GM19239 (cell line): Measurements from ENCODE around the gene SH3RF3.

Source experiments
- DNase-seq: peaks from one replicate; pipeline ENCODE4 v3.0.0; 2011; ENCODE audit warnings: low spot score; ENCODE audit not compliant: insufficient read length
- FAIRE-seq: peaks from 2 replicates; lab custom pipeline; 2011; peaks lifted over from hg19 to GRCh38; lab: Jason Lieb, UNC

SH3RF3 gene

DNA sequence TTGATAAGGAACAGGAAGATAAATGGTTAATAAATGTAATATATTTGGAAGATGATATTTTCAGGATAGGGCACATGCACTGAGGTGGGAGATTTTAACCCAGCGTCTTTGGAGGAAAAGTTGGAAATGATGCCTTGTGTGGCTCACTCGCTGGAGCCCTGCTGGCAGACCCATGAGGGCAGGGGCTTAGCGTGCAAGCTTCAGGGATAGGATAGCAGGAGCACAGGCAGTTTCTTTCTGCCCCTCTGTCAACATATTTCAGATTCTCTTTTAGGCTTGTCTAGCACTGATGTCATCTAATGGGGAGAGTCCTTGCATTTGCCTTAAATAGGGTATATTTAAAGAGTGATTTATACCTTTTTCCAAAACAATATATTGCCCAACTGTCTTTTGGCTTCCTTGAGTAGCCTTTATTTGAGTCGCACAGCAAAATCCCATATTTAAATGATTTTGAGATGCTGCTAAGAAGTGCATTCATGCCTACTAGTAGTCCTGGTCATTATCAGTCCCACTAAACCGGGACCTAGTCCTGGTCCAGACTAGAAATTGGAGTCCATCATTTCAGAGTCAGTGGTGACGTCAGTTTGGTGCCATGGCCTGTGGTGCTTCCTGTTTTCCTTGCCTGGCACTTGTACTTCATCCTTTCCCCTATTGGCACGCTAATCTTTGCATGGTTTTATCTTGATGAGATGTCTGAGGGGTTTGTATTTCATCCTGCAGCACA lies 45.8 kb downstream of the SH3RF3 start:
- no peak for FAIRE-seq
- DNase-seq: no peak

DNA sequence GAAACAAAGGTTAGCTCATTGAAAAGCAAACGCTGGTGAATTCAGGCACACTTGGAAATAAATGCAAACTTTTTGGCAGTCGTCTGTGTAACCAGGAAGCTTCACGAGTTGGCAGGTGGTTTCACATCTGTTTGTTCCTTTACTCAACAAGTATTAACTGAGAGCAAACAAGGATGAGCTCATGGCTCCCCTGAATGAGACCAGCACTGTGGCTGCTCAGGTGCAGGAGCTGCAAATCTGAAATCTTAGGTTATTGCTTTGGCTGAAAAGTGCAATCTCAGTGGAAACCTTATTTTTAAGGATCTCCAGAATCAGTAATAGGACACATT lies 46.3 kb downstream of the SH3RF3 start:
- DNase-seq: no peak
- FAIRE-seq: no peak

DNA sequence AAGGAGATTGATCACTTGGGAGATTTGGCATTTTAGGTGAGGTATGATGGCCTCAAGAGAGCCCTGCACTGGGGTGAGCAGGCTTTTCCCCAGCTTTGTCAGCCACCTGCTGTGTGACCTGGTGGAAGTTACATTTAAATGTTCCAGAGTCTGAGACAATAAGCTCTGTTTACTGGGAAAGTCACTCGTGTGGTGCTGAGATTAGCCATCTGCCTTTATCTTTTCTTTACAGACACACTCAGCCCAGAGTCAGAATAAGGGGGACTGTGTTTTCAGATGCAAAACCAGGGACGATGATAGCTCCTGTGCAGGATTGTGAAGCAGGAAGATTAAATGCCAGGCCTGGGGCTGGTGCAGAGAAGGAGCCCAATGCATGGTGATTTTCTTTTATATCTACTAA lies 47.9 kb downstream of the SH3RF3 start:
- DNase-seq (no peak), FAIRE-seq (no peak)

DNA sequence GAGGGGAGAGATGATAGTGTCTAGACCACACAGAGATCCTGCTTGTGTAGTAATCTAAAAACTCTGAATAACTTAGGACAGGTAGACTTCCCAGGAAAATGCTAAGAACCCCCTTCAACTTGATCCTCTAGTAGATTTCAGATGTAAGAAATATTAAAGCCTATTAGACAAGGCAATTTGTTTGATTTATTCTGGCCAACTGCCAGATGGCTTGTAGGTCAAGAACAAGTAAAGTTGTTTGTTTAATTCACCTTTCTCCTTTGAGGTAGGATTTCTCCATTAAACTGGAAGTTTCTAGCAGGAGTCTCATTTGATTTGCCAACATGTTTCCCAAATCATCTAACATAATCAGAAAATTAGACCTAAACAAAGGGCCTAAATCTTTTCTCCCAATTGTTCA lies 48.6 kb downstream of the SH3RF3 start:
- no peak for DNase-seq
- no peak for FAIRE-seq

DNA sequence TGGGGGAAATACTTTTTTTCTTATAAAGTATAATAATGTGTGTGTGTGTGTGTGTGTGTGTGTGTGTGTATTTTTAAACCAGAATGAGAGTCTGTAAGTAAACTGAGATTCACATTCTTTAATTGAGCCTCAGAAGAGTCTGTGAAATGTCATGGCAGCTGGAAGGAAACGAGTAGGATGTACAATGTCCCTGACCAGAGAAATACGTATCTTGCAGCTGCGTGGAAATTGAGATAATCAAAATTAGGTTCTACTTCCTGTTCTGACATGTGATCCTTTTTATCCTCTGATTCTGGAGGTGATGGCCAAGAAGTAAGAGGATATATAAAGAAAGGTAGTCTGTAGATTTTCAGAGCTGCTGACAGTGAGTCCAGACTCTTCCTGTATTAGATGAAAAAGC lies 50.0 kb downstream of the SH3RF3 start:
- no peak for FAIRE-seq
- no peak for DNase-seq

DNA sequence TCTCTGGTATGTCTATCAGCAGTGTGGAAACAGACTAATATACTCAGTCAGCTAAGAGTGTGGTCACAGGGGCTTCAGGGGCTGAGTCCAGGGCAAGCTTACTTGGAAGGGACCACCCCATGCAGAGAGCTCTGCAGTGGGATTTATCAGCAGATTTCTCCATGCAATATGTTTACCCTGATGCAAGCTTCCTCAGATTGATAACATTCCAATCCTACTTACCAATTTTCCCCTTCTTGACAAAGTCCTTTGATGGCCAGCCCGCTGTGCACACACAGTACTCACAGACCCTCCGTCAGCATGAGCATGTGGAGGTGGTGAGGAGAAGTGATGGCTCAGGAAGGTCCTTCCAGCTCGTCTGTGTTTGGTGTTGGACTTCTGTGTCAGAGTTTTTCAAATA lies 51.8 kb downstream of the SH3RF3 start:
- no peak for FAIRE-seq

DNA sequence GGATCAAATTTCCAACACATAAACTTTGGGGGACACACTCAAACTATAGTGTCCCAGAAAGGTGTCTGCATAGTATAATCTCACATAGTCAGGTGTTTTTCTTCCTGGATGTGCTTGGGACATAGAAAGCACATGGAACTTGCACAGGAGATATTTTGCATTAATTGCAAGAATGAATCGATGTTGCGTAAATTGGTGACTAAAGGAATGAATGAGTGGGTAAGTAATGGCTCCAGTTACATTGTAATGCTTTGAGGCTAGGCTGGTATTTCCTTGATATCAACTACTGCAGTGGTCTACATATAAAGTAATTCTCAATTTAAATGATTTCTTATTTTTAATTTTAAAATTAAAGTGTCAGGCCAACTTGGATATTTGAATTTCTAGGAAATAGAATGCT lies 53.4 kb downstream of the SH3RF3 start:
- DNase-seq (no peak), FAIRE-seq (no peak)

More for the DNA sequence above, 51.8 kb downstream of the SH3RF3 start:
- no peak for DNase-seq

DNA sequence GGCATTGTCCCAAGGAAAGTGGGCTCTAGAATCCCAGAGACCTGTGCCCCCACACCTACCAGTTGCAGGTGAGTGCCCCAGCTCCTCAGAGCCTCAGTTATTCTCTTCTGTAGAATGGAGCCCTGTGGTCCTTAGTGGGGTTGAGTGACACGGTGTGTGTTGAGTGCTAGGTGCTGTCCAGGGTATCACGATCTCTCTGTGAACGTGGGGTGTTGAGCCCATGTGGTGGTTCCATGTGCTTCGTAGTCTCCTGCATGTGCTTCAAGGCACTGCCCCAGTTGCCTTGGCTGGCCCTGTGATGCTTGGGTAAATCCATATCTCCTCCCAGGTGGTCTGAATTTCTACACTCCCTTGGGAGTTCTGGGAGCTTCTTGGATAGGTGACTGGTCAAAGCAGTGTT lies 54.9 kb downstream of the SH3RF3 start:
- no peak for DNase-seq
- FAIRE-seq: no peak

DNA sequence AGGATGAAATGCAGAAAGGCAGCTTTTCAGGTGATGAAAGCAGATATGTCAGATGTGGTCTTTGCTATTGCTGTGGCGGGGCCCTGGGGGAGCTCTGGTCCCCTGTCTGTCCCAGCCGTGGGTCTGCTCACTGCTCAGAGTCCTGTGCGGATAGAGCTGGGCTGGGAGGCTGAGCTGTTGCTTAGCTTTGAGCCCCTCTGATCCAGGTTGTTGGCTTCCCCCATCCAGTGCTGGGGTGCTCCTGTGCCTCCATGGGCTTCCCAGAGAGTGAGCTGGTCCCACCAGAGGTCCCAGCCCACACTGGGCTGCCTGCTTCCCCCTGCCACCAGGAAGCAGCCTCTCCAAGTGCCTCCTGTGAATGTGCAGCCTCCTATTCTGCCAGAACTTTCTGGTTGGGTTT lies 55.4 kb downstream of the SH3RF3 start:
- DNase-seq (no peak), FAIRE-seq (no peak)

DNA sequence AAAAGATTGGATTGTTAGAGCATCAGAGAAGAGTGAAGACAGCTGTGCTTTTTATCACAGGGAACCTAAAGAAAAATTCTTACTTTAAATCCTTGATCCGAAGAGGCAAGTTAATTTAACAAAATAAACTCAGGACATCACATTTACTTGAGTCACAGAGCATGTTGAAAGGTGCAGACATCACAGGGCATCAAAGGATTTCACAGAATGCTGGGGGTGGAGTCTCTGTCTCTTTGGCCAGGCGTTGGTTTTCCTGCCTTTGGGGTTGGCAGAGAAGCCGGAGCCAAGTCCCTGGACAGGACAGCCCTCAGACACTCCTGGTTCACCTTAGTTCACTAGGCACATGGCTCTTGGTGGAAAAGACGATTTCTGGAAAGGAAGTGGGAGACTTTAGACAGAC lies 56.3 kb downstream of the SH3RF3 start:
- FAIRE-seq (no peak), DNase-seq (no peak)

DNA sequence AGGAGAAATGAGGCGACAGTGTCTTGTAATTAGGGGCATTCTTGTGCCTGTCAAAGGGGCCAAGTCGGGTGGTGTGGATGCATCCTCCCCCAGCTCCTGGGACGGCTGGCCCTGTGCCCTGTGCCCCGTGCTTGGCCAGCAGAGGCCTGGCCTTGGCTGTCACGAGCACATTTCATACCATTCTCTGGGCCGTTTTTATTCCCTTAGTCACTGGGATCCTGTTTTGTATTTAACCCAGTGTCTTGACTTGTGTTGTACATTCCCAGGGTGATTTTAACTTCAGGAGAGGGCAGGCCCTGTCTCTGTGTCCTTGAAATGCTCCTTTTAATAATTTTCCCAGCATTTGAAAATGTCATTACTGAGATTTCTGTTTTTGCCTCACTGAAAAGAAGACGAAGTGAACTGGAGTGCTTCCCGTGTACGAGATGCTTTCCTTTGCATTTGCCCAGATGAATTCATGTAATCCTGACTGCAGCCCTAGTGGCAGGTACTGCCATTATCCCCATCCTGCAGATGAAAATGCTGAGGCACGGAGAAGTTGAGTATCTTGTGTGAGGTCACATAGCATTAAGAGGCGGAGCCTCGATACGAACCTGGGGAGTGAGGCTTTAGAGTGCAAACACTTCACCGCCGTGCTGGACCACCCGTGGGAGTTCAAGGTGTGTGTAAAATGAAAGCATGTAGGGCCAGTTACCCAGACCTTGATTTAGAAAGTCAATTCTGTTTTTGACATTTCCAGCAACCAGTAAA lies 57.0 kb downstream of the SH3RF3 start:
- FAIRE-seq (no peak), DNase-seq (no peak)

DNA sequence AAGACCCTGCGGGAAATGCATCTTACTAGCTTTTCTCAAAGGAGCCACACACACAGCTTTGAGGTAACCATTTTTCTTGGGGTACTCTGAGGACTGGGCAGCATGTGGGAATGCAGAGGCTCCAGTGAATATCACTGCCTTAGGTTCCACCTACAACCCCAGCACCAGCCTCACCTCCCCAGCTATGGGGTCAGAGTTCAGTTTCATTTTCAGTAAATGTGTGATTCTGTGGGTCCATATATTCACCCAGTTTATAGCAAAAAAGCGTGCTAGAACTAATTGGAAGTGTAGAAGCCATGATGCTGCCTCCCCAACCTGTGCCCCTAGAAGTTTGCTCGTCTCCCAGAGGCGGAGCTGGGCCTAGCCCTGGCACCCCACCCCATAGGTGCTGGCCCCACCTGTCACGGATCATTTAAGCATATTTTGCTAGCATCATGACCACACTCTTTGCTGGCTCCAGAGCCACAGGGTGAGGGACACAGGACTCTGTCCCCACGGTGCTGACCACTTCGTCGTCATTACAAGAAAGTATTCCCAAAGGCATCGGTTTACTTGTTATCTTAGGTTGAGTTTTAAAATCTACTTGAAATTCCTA lies 57.7 kb downstream of the SH3RF3 start:
- FAIRE-seq (no peak), DNase-seq (no peak)

DNA sequence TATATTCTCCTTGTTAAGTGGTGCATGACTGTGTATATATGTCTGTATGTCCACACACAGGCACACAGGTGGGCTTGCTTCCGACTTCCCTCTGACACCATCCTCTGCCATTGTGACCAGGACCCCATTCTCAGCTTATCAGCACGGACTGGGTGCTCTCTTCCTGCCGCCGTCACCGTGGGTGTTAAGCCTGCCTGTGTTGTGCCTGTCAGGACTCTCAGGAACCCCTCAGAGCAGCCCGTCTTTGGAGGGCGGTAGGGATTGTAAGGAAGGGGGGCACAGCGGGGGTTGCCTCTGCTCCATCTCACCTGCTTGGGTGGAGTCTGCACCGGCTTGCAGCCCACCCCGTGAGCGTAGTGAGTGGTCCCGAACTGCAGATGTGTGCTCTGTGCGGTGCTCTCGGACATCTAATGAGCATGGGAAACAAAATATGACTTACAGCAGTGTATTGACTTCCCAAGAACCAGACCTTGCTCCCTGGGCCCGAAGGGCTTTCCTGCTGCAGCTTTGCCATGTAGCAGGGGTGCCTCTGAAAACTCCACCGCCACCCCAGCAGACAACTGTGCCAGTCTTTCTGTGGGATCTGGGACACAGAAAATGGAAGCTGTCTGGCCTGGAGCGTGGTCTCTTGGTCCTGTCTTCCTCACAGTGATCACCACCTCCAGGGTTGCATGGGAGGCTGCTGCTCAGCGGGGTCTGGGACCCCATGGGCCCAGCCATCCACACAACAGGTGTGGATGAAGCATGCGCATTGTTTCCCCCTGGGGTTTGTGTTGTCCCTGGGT lies 58.9 kb downstream of the SH3RF3 start:
- DNase-seq (no peak), FAIRE-seq (no peak)

DNA sequence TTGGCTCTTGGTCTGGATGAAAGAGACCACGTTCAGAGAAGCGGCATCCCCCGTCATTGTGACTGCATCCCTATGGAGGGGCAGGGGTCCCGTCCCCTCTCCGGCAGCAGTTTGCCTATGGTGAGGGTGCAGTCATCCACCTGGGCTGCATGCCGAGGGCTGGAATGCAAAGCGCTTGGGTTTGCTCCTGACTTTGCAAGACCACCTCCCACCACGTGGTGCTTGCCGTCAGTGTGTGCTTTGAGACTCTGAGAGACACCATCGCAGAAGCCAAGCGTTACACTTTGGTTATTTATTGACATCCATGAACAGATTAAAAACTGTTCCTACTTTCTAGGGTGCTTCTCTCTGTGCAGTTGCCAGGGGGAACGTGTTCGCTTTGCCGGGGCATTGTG lies 59.5 kb downstream of the SH3RF3 start:
- DNase-seq: no peak
- FAIRE-seq: no peak

DNA sequence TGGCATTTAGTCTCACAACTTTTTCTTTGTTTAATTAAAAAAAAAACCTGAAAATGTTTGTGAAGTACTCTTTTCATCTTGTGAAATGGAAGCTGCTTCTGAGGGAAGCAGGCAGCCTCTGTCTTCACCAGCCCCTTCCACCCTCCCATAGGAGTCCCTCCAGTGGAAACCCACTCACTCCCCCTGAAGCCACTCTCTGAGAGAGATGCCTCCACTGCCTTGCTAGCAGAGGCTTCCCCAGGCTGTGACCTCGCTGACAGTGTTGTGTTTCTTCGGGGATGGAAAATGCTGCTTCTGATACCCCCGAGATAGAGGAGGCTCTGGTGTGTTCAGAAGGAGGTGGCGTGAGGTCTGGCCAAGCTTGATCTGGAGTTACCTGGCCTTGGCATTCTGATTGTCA lies 59.9 kb downstream of the SH3RF3 start:
- no peak for FAIRE-seq
- DNase-seq: no peak

DNA sequence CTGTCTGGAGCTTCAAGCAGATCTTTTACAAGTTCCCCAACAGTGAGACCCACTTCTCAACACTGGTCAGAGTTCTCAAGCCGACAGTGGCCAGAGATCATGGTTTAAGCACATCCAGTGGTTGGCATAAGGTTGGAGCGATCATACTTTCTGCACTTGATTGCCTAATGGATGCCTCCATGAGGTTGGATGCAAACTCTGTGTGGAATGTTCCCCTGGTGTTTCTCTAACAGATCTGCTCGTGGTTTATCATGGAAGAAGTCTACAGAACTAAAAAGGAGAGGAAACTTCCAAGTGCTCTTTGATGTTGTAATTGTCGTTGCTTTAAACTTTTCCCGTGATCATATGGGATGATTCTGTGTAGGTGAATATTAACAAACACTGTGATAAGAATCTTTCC lies 60.7 kb downstream of the SH3RF3 start:
- FAIRE-seq: no peak
- DNase-seq: no peak

DNA sequence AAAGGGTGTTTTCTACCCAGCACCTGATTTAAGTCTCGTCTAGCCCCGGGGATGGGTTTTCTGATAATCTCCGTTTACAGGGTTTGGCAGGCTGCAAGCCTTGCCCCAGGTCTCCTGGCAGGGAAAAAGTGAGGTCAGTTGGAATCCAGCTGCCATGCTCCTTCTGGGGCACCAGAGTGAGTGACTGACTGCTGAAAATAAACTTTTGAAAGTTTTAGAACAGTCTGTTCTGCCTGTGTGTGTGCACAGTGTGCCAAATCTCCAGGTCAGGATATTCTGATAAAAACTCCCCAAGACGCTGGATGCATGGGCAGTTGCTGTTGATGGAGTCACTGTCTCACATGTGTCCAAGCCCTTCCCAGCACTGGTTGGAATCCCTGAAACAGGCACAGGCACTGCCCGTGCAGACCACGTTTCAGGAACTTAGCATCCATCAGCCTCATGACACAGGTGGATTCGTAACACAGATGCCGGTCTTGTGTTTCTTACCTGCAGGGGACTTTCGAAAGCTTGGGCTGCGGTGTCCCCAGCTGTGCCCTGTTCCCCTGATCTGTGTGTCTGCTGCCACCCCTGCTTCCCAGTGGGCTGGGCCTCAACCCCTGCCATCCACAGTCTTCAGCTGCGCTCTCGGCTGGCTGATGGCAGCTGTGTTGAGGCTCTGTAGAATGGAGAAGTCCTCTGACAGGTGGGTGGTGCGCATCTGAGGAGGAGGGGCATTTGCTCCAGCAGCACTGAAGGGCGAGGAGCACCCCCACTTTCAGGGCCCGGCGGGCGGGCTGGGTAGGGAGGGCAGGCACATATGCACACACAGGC lies 65.0 kb downstream of the SH3RF3 start:
- FAIRE-seq: no peak
- no peak for DNase-seq

DNA sequence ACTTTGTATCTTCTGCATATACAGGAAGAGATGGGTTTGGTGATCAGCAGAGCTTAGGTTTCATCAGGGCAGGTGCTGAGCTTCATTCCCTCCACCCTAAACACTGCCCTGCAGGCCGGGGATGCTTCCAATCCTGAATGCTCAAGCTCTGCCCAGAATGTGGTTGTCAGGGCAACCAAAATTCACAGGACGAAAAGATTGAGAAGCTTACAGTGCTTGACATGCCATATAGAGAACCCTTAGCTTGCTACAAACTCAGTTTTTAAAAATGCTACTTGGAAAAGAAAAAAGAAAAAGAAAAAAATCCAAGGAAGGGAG lies 65.6 kb downstream of the SH3RF3 start:
- FAIRE-seq (peak; percentile 37), DNase-seq (no peak)

DNA sequence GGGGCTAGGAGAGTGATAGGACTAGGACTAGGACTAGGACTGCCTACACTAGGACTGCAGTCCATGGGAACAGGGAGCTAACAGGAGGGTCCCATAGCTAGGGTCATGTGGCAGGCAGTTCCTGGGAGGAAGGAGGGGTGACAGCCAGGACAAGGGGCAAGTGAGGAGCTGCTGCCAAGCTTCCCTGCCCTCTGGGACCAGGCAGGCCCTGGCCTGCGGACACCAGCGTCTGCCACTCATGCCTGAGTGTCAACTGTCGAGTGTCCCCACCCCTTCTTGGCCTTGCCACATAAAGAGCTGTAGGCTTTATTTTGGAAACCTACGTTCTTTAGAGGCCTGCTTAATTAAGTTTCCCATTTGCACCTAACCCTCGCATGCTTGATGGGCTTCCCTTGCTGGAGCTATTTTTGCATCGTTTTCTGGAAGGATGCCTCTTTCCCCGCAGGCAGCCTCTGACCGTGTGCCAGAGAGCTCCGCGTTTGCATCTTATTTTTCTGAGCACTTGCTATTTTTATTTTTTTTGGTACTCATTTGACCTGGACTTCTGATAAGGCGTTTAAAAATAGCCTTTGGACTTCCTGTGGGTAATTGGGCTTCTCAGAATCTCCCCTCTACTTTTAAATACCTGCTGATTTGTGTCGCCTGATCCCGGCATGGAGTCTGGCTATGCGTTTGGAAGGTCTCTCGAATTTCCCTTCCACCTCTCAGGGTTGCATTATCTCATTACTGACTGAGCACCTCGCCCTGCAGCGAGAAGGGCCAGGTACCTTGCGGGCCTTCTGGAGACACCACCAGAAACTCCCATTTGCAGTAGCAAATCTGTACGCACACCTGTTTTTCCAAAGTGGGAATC lies 66.4 kb downstream of the SH3RF3 start:
- no peak for FAIRE-seq
- DNase-seq: no peak
